HG02759 (cell line): ENCODE measurements around the gene ENOX2.
"Not testable (repeated sequence)": the region's sequence is repeated elsewhere in the genome, so short reads cannot be mapped to it uniquely, and the experiment has no call there.

Experiments
- ATAC-seq: cut with Tn5 transposase; IDR thresholded peaks from one replicate; pipeline ENCODE4 v1.9.1; 2021; ENCODE audit warnings: mild to moderate bottlenecking, moderate library complexity; ENCODE audit not compliant: unreplicated experiment

ENOX2 gene

DNA sequence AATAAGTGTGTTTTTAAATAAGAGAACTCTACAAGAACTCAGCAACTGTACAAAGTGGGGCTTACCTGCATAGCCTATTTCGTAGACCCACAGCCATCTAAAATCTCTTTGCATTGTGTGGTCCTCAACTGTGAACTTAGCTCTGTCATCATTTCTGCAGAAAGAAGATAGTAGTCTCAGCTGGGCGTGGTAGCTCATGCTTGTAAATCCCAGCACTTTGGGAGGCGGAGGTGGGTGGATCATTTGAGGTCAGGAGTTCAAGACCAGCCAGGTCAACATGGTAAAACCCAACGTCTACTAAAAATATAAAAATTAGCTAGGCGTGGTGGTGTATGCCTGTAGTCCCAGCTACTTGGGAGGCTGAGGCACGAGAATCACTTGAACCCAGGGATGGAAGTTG lies 193.8 kb downstream of the ENOX2 start:
- not testable (repeated sequence) for ATAC-seq

DNA sequence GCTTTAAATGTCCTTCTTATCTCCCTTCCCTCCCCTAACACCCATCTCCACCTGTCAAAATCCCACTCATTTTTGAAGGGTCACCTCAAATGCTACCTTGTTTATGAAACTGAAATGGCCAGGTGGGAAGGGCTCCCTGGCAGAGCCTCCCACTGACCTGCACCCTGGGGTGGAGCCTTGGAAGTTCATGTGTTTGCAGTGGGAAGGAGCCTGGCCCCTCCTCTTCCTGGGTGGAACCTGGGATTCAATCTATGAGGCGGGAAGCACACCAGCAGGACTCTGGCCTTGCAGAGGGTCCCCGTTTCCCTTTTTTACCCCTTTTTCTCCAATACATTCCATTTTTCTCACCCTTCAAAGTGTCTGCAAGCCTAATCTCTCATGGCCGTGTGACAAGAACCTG lies 197.4 kb downstream of the ENOX2 start:
- ATAC-seq, result no peak

DNA sequence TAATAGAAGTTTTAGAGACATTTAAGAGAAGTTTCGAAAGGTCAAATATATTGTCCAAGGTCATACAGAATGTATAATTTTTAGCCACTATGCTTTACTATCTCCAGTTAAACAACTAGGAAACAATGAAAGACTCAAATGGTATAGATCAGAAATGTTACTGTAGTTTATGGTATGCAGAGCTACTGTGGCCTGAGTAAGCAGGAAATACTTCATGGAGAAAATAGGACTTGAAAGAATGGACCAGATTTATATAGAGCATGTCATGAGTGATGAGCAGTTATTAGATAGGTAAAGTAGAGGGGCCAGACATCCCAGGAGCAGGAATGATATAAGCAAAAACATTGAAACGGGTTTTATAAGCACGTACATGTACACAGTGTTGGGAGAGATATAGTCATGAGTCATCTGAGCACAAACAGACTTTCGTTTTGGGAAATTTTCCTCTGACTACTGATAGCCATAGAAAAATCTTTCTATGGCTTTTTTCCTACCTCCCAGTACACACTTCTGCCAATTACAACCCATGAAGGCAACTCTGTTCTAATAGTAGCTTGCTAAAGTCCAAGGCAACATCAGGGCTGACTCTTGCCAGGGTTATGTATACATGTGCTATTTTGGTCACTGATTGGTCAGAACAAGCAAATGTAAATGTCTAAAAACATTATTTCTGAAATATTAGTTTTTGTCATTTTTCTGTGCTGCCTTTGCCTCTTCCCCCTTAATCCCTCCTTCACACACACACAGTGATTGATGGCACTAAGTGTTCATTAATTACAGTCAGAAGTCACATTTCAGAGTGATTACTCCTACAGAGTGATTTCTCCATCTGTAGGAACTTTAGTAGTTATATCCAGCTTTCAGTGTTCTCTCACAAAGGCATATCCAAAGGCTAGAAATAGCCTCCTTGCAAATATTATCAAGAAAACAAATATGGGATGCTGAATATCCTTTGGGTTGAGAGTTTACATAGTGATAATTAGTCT lies 198.7 kb downstream of the ENOX2 start:
- no peak for ATAC-seq

DNA sequence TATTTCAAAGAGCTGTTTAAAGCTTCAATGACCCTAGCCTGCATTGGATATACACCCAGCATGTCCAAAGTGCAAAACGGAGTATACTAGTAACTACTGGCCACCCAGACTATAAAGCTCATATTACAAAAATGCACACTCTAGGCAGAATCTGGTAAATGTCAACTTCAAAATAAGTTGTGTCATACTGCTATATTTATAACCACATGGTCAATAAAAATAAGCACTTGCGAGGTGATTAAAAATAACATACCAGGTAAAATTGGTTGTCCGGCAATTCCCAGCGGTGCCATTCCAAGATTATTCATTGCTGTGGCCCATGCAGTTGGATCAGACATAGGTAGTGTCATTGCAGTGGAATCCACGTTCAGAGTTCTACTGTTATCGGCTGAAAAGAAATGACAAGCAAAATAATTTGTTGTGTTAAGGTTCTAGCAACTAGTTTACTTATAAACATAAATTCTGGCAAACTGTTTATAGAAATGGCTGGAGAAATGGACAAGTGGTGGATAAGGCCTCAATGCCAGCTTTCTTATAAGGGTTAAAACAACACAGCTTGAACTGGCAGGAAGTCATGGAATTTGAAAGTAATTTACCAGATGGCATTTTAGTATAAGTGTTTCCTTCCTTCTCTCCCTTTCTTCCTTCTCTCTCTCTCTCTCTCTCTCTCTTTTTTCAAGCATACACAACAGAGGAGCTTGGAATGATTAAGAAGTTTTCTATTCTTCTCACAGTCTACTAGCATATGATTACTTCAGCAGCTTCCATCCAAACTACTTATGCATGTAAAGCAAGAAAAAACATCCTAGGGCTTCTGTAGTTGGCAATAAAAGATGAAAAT lies 199.9 kb downstream of the ENOX2 start:
- no peak for ATAC-seq

DNA sequence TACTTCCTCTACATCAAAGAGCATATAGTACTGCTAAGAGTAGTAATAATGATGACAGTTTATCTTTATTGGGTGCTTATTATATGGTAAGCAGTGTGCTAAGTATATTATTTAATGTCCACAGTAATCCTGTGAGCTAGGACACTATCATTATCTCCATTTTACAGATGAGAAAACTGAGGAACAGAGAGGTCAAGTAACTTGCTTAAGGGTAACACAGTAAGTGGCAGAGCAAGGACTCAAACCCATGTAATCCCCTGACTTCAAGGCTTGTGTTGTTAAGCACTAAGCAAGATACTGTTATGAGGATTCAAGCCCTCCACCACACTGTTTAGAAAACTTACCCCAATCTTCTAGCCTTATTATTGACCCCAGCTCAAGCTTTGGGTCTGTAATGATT lies 202.4 kb downstream of the ENOX2 start:
- no peak for ATAC-seq

DNA sequence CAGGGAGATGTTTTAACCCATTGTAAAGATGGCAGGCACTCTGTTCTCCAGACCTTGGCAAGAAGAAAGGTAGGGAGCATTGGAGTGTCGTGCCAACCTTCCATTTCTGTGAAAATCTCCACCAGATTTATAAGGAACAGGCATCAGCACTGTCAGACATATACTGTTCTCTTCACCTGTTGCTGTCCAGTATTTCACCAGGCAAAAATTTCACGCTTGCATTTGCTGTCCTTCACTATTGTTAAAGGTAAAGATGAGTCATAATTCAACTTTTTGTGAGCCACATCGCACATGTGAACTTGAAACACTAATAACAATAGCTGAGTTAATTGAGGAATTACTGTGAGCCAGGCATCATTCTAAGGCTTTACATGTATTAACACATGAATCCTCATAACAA lies 203.4 kb downstream of the ENOX2 start:
- no peak for ATAC-seq

DNA sequence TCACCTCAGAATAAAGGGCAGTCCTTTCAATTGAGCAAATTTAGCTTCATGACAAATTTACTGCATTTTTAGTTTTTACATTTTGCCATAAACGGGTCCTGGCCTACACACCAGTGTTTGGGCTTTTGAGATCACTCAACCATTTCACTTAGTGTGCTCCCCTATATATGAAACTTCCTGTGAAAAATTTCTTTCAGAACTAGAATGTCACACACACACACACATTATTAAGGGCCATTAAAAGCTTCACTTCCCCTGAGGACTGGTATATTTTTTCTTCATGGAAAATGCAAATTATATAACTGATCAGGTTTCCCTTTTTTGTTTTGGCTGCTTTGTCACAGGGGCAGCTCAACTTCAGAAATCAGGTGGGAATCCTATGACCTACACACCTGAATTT lies 206.5 kb downstream of the ENOX2 start:
- ATAC-seq, result no peak

DNA sequence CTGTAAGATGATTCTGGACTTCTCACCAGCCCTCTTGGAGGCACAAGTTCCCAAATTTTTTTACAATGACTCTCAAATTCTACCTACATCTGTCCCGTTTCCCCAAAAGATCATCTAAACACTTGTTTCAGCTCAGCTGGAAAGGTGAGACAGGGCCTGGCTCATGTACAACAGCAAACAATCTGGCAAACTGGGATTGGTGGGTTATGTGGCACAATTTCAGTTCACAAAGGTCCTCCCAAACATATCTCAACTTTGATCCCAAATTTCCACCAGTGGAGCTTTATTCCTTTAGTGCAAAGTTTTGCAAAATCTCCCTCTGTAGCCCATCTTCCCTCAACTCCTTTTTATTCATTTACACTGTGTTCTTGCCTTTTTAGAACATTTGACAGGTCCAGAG lies 207.1 kb downstream of the ENOX2 start:
- no peak for ATAC-seq

DNA sequence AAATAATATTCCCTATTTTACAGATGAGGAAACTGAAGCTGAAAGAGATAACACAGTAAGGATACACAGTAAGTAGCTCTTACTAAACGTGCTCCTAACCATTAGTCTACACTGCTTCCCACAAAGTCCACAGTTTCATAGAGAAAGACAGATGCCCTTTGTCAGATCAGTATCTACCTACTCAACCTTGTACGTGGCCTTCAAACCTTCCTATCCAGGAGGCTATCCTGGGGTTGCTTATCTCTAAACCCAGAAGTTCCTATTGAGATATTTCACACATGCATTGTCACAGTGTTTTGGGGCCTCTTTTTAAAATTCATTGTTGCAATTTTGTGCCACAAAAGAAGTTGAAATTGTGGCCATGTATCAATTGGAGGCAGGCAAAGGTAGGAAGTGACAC lies 208.0 kb downstream of the ENOX2 start:
- no peak for ATAC-seq

DNA sequence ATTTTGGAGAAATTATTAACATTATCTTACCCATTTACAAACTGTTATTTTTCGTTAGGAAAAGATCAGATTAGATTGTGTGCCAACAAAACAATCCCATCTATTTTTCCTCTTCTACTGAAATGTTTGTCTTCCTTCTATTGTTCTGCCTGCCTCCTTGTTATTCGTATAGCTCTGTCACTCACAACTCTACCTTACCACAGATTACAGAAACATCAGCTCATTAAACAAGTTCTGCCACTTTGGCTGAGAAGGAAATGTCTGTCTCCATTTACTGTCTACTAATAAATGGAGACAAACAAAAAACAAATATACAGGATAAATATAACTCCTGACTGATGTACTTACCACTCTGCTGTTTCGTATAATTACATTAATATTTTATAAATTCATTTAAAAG lies 211.4 kb downstream of the ENOX2 start:
- ATAC-seq, result no peak

DNA sequence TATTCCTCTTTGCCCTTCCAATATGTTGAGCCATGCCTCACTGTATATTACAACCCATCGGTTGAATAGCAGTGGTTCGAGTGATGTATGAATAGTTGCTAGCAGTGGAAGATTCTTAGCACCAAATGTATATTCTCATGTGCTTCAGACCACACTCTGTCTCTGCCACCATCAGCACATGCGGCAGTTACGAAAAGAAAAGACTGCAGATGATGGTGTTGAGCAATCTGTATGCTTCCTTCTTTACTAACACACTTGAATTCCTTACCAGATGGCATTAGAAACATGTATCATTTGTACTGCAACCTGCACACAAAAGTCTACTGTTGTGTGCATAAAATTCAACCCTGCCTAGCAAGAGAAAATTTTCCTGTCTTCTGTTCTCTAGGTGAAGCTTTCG lies 214.6 kb downstream of the ENOX2 start:
- no peak for ATAC-seq

DNA sequence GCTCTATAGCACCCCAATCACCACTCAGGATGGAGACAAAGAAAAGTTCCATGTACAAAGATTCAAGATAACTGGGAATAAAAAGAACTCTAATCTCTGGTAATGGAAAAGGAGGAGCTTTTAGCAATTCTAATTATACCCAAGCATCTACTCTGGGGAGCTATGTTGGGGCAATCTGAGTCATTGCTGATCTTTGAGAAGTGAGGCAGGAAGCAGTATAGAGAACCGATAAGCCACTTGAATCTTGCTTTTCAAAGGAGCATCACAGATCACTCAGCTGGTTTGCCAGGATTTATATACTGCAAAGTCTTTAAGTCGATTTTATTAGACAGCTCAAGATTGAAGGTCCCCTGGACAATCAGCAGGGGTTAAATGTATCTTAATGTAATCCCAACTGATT lies 220.0 kb downstream of the ENOX2 start:
- no peak for ATAC-seq

DNA sequence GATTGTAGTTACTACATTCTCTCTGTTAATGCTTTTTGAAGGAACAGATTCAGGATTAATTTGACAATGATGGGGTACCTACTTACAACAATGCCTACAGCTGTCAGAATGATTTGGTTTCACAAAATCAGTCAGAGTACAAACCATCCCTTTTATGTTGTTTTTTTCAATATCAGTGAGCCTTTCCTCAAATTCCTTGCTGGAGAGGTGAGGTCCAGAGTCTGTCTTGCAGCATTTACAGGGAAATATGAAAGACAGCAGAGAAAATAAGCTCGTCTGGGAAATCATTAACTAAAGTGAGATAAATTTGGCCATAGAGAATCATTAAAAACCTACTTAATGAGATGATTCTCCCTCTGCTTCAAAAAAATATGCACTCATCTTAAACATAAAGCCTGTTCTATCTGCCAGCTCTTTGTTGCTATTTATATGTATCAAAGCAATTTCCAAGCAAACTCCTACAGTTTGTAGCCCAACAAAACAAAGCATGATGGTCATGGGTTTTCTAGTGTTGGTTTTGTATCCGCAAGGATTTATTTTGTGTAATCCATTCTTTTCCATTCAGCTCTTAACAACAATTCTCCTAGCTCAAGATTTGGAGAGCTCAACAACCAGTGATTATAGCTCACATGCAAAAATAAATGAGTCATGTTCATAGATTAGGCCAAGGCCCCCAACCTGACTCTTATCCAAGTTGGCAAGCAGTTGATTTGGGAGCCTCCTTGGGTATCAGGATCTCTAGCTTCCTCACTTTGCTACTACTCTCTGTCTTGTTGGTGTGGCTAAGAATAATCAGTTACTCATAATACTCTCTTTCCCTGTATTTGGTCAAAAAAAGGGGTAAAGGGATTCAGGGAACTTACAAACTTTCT lies 222.6 kb downstream of the ENOX2 start:
- no peak for ATAC-seq

DNA sequence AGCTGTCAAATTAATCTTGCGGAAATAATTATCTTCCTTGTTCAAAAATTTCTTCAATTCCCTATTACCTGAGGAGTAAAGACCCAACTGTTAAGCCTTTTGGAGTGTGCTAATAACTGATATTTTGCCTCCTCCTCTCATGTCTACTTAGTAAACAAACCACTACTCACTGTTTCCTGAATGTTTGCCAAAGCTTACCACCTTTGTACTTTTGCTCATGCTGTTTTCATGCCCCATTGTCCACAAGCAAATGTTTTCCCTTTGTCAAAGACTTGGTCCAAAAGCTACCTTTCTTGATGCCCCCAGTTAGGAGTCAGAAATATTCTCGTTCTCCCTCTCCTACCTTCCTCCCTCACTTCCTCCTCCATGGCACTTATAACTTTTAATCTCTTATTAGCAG lies 226.1 kb downstream of the ENOX2 start:
- ATAC-seq, result no peak

DNA sequence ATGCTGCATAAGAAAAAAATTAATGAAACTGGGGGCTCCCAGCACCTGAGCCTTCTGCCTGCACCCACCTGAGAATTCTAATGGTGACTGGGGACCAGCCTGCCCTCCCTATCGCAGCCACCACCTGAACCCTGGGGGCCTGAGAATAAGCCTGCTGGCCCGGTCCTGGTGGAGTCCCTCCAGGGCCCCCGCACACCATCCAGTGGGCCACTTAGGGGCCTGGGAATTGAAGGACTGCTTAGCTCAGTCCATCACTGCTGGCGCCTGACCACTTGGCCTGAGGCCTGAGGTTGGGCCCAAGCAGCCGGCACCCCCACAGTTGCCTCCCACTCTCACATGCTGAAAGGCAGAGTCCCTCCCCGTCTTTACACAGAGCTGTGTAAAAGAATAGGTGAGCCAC lies 230.8 kb downstream of the ENOX2 start:
- no peak for ATAC-seq

DNA sequence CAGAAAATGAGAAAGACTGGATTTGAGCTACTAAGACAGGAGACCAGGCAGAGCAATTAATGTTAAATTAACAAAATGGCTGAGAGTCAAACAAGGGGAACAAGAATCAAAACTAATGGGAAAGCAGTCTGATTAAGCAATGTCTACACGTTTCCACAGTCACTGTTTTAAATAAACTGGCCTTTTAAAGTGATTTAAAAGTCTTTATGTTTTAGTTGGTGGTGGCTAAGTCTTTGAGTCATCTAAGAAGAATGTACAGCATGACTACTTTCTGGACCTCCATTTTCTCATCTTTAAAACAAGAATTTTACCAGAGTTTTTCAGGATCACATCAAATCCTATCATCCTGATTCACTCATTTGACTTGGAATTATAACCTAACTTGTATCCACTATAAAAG lies 233.8 kb downstream of the ENOX2 start:
- ATAC-seq, result no peak

DNA sequence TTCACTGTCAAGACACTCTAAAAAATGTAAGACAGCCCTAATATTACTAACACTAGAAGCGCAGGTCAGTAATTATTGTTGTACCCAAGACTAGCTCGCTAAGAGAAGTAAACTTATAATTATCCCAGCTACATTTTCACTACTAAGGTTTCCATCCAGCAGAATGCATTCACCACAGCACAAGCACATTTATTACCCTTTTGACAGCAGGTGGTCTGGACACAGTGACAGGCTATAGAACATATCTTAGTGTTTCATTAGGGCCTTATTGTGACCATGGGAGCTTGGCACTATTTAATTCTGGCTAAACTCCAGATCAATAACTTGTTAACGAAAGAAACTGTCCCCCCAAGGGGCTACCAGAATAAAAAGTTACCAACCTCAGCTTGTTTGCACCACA lies 237.7 kb downstream of the ENOX2 start:
- ATAC-seq, result no peak

DNA sequence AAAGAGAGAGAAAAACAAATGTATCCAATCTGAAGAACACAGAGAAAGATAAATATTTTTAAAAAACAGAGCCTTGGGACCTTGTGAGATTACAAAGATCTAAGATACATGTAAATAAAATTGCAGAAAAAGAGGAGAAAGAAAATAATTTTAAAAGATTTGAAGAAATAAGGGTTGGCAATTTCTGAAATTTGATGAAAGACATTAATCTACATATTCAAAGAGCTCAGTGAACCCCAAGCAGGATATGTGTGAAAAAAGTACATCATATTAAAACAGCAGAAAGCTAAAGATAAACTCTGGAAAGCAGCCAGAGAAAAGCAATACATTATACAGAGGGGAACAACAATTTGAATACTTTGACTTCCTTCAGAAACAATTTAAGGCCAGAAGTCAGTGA lies 244.7 kb downstream of the ENOX2 start:
- ATAC-seq, result no peak

DNA sequence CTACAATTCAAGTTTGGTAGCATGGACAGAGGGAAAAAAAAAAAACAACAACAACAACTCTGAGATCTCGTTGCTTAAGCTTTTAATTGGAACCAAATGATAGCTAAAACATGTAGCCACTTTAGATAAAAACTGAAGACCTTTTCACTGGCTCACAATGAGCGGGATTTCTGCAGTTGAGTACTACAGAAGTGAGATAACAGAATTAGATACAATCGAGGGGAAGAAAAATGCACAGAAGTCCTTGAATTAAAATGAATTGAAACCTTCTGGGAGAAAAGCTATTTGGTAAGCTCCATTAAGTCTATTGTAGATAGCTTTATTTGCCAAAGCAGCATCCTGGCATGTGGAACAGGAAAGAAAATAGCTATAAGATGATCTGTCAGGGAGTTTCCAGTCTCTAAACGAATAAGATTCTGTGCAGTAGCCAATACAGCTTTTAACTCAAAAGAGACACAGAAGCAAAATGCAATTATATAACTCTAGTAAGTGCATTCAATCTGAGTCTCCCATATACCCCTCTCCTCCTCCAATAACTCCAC lies 248.5 kb downstream of the ENOX2 start:
- ATAC-seq, result no peak

DNA sequence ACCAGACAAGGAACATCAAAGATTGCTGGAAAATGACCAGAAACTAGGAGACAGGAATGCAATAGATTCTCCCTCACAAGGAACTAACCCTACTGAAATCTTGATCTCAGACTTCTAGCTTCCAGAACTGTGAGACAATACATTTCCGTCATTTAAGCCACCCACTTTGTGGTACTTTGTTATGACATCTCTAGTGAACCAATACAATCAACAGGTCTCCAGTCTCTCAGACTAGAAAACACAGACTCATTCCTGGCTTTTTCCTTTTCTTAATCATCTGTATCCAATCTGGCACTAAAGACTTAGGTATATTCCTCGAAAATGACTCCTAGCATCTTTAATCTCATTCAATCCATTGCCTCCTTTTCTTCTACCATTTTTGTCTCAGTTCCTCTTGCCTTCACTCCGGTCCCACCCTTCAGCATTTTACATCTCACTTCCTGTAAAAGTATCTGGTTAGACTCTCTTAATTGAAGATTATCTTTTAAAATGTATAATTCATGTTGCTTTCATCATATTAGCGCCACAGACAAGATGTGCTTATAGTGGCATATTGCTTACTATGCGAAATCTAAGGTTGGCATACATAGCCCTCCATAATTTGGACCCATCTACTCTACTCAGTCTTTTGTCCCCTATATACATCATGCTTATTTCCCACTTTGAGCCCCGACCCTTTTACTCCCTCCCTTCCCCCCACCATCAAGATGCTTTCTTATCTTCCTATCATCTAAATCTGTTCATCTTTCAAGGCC lies 250.0 kb downstream of the ENOX2 start:
- ATAC-seq, result no peak
